GM19099 (cell line): ENCODE results near the gene SNX17.

Source experiments
- POLR2A ChIP-seq: IDR thresholded peaks from 3 replicates; pipeline ENCODE4 v1.6.1; 2011; ENCODE audit warnings: low read depth; ENCODE audit not compliant: insufficient read length; ENCODE audit errors: extremely low read depth

The SNX17 gene, protein sequence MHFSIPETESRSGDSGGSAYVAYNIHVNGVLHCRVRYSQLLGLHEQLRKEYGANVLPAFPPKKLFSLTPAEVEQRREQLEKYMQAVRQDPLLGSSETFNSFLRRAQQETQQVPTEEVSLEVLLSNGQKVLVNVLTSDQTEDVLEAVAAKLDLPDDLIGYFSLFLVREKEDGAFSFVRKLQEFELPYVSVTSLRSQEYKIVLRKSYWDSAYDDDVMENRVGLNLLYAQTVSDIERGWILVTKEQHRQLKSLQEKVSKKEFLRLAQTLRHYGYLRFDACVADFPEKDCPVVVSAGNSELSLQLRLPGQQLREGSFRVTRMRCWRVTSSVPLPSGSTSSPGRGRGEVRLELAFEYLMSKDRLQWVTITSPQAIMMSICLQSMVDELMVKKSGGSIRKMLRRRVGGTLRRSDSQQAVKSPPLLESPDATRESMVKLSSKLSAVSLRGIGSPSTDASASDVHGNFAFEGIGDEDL

DNA sequence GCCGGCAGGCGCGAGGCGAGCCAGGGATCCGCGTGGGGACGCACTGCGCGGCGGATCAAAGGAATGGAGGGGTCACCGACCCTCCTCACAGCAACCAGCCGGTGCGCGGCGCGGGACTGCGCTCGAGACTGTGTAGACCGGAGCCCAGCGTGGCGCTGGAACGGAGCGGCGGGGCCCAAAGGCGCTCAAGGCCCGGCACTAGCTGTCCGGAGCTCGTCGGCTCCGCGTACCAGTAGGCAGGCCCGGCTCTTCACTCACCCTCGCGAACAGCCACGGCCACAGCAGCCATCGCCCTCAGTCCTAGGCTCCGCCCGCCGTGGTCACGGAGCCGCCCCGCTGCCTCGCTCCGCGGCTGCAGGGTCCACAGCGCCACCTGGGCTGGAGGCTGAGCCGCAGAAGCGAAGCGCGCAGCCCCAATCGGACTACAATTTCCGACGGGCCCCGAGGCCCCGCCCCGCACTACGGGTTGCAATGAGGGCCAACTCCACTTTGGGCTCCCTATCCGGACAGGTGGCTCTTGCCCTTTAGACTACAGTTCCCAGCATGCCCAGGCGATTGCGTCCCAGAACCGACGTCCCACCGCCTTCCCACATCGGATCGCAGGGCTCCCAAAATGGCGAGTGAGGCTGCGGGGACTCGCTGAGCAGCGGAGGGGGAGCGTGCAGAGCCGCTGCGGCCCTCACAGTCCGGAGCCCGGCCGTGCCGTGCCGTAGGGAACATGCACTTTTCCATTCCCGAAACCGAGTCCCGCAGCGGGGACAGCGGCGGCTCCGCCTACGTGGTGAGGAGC is at the start of gene SNX17, which contains the start of gene EIF2B4:
Gene SNX17 (plus strand): TSS at position 591 of the 790 bp plus-strand sequence. CDS start 128 bp downstream, at position 719.
Gene EIF2B4 (minus strand): TSS at position 313 of the 790 bp plus-strand sequence. CDS start 24 bp downstream, at position 289.
- TF ChIP-seq POLR2A = peak; percentile 89

DNA sequence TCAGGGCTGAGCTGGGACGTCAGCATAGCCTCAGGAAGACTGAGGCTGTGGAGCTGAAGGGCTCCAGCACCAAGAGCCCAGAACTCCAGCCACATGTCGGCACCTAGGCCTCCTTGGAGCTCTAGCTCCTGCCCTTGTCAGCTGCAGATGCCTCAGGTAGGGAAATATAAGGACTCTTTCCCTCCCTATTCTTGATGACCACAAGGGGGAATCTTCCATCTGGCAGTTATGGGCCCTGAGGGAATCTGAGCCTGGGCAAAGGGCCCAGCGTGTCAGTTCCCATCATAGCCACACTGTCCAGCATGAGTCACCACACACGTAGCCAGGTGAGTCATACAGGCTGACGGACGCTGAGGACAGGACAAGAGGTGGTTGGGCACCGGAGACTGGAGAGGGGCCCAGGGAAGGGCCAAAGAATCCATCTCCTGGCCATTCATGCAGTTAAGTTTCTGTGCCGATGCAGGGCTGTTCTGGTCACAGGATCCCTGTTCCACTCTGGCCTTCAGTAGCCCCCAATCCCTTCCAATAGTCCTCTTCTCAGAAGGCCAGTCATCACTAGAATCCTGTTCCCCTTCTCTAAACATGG is 49.4 kb upstream of the SNX17 start:
- TF ChIP-seq POLR2A = no peak

DNA sequence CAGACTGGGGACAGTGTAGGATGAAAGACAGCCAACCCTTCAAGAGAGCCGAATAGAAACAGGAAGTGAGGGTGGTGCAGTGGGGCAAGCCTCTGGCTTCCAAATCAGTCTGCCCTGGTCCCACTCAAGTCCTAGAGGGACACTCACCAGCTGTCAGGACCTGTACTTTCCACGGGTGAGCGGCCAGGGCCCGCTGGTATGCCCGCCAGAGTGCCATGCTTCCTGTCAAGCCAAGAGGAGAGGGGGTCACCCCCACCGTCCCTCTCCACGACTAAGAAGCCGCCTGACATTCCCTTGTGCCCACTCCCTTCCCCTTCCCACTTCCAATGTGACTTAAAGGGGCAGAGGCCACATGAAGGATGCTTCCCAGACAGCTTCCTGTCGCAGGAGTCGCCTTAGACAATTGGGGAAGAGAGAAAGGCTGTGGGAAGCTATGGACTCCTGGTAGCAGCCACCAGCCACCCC is 48.1 kb upstream of the SNX17 start:
- TF ChIP-seq POLR2A = no peak

DNA sequence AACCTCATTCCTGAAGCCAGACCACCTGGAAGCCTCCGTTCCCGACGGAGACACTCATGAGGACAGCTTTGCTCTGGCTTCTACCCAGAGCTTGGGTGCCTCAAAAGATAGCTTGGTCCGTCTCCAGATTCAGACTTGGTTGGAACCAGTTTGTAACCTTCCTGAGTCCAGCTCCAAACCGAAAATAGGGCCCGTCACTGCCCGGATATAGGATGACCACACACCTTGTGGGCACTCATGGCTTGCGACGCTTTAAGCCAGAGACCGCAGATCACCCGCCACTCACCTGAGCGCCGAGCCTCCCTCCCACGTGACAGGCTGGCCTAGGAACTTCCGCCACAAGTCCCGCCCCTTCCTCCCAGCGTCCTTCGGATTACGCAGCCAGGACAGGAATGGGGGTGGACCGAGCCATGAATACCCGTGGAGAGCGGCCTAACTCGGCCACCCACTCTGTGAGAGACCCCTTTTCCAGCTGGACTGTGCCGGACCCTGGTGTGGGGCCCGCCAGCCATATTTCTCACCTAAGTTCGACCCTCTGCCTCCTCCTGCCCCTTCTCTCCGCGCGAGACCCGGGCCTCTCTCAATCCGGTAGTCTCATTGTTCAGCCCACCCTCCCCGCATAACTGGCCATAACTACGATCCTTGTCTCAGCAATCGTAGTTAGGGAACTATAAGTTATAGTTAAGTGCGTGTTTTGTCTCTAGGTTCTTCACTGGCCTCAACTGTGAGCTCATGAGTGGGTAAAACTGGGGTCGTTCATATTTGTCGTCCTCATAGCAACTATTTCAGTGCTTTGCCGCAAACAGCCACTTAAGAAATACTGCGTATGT is 47.4 kb upstream of the SNX17 start, which contains the start of gene MPV17:
Gene MPV17 (minus strand): TSS at position 332 of the 830 bp plus-strand sequence. CDS start 580 bp downstream, outside the sequence.
- TF ChIP-seq POLR2A = peak; percentile 95

DNA sequence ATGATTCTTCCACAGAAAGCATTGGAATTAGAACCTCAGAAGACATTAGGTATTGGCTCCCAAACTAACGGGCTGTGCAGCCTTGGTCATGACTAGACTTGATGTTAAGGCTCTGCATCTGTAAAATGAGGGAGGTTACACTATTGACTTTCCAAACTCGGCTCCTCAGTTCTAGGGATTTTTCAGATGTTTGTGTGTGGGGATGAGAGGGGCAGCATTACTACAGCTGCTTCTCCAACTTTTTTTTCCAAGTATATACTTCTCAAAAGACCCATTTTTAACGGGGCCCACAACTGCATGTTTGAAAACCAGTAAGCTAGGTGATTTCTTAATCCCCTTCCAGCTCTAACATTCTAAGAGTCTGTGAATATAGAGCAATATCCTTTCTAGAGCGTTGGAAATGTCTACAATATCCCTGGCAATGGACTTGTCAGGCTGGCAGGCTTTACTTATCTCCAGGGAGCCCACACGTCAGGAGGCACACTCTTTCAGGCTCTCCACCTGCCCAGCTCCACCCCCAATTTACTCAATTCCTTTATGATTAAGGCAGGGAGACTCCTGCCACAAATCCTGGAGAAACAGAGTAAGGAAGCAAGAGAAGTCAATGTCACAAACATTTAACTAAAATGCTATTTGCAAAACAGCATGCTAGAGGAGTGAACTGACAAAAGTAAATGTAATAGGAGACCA is 46.7 kb upstream of the SNX17 start:
- TF ChIP-seq POLR2A = no peak

DNA sequence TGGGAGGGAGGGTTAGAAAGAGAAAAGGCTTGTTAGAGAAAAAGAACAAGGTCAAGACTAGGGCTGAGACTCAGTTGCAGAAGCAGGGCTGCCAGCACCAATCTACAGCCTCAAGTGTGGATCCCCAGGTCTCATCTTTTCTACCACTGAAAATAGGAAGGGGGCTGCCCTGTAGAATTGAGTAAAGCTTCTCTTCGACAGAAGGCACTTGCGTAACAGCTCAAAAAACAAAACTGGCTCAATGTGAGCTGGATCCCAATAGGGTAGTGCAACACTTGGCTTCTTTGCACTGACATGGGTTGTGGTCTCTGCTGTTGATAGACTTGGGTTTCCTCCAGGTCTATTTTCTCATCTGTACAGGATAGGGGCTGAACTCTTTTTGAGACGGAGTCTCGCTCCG is 45.7 kb upstream of the SNX17 start:
- TF ChIP-seq POLR2A = no peak

DNA sequence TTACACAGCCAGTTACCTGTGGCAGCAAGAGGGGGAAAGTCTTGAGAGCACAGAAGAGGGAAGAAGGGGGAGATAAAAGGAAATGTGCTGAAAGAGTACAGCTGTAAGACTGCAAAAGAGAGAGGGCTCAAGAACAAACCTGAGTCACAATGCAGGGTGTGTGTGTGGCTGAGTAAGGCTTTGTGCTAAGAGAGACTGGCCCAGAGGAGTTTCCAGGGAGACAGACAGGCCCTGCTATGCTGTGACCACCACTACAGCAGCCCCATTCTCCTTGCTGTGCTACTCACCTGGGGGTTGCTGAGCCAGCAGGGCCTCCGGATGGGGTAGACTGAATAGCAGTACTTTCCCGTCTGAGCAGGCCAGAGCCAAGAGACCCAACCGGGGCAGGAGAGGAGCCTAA is 35.1 kb upstream of the SNX17 start:
- TF ChIP-seq POLR2A = no peak

DNA sequence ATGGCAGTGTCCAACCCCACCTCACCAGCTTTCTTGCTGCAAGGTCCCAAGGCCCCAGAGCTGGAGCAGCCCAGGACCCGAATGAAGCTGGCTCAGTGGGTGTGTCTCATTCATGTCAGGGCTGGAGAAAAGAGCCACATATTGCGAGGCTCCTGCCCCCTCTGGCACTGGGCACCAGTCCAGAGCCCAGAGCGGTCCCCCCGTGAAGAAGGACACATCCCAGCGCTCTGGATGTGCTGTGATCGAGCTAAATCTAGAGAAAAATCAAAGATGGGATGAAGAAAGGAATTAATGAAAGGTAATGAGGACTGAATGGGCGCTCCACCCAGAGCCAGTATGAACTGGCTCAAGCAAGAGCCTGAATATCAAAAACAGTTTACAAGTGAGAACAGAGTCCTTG is 34.2 kb upstream of the SNX17 start:
- TF ChIP-seq POLR2A = no peak

DNA sequence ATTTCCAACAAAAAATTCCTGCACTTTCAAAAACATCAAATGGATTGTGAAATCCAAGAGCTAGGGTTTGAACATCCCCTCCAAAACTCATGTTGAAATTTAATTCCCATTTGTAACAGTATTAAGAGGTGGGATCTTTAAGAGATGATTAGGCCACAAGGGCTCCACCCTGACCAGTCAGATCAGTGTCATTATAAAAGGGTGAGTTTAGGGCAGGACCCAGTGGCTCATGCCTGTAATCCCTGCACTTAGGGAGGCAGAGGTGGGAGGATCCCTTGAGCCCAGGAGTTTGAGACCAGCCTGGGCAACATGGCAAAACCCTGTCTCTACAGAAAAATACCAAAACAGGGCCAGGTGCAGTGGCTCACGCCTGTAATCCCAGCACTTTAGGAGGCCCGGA is 22.8 kb upstream of the SNX17 start:
- TF ChIP-seq POLR2A = no peak

DNA sequence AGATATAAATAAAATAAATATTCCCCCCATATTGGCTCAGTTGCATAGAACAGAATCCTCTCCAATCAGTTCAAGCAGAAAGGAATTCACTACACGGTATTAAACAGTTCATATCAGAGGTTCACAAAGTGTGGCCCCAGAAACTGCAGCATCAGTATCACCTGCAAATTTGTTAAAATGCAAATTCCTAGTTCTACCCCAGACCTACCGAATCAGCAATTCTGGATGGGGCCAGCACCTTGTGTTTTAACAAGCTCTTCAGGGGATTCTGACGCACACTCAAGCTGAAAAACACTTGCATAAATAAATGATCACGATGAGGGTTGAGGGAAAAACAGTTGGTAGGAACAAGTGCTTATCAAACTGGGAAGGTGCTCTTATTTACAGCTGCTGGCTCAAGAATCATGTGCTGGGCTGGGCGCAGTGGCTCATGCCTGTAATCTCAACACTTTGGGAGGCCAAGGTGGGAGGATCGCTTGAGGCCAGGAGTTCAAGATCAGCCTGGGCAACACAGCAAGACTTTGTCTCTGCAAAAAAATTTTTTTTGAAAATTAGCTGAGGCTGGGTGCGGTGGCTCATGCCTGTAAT is 20.2 kb upstream of the SNX17 start:
- no peak for TF ChIP-seq POLR2A

DNA sequence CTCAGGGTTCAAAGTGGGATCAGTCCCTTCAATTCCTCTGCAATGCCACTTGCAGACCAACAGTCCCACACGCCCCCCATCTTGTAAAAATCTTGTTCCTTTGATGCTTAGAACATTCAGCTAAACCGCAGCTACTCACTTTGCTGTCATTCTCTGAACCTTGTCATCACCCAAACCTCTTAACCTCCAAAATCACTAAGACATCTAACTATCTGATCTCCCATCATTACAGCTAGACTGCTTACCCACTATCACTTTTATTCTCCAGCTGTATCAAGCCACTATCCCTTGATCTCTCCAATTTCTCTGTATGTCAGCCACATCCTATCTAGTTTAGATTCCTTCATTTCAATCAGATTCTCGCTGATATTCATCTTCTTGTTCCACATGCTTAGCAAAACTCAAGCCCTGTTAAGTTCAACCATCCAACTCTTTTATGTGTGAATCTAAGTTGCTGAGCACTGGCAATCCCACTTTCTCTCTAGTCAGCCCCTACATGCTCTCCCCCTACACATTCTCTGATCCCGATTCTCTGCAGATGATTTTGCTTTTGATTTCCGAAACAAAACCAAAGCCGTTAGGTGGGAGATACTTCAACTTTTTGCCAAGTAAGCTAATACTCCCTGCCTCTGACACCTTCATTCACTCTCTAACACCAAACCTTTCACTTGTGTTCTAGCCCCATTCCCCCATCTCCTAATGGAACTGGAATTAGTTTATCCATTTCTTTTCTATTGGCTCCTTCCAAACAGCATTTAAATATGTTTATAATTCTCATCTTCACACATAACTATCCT is 18.4 kb upstream of the SNX17 start:
- TF ChIP-seq POLR2A = no peak

DNA sequence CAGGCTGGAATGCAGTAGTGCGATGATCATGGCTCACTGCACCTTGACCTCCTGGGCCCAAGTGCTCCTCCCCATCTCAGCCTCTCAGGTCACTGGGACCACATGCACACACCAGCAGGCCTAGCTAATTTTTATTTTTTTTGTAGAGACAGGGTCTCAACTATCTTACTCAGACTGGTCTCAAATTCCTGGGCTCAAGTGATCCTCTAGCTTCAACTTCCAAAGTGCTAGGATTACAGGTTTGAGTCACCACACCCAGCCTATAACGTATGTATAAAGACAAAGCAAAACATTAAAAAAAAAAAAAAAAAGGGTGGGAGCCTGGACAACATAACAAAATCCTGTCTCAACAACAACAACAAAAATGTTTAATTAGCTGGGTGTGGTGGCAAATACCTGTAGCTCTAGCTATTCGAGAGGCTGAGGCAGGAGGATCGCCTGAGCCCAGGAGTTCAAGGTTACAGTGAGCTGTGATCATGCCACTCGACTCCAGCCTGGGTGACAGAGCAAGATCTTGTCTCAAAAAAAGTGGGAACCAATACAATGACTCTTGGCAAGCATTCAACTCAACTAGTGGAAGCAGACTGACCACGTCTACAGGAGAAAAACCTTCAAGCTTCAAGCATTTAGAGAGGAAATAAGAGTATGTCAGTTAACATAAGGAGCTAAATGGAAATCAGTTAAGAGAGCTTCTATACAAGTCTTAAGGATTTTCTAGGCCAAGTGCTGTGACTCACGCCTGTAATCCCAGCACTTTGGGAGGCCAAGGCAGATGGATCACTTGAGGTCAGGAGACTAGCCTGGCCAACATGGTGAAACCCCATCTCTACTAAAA is 16.4 kb upstream of the SNX17 start:
- no peak for TF ChIP-seq POLR2A
